ENCODE results near the gene MTR. TPM values are rescaled to one million over a fixed set of nuclear protein-coding genes. Genes with fewer than 3 reads are reported as not detected.

Gene MTR
- total RNA-seq, 1 donor from 2014 or later, result 35.7 TPM

DNA sequence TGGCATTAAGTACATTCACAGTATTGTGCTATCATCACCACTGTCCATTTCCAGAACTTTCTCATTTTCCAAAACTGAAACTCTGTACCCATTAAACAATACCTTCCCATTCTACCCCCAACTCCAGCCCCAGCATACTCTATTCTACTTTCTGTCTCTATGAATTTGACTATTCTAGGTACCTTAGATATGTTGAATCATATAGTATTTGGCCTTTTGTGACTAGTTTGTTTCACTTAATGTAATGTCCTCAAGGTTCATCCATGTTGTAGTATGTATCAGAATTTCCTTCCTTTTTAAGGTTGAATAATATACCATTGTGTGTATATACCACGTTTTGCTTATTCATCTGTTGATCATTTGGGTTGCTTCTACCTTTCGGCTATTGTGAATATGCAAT, 11.5 kb downstream of the MTR start:
- Histone ChIP-seq H3K27me3 (ENCODE audit: low read depth) (no peaks in the 10 kb centered on the region), H3K4me3 (no peak overlapping the region), H3K36me3 (peaks cover 74% of the 10 kb centered on the region), H3K9me3 (no peaks in the 10 kb centered on the region), H3K4me1 (peaks cover 17% of the 10 kb centered on the region), H3K27ac (no peak overlapping the region)
- TF ChIP-seq, protein P1, sequence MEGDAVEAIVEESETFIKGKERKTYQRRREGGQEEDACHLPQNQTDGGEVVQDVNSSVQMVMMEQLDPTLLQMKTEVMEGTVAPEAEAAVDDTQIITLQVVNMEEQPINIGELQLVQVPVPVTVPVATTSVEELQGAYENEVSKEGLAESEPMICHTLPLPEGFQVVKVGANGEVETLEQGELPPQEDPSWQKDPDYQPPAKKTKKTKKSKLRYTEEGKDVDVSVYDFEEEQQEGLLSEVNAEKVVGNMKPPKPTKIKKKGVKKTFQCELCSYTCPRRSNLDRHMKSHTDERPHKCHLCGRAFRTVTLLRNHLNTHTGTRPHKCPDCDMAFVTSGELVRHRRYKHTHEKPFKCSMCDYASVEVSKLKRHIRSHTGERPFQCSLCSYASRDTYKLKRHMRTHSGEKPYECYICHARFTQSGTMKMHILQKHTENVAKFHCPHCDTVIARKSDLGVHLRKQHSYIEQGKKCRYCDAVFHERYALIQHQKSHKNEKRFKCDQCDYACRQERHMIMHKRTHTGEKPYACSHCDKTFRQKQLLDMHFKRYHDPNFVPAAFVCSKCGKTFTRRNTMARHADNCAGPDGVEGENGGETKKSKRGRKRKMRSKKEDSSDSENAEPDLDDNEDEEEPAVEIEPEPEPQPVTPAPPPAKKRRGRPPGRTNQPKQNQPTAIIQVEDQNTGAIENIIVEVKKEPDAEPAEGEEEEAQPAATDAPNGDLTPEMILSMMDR (IDR thresholded peaks at IDR 0.05), result no peak
- ATAC-seq, result no peak
- intact Hi-C loops (cut with DNase I), result no loop called here
- DNase-seq, result no peak

DNA sequence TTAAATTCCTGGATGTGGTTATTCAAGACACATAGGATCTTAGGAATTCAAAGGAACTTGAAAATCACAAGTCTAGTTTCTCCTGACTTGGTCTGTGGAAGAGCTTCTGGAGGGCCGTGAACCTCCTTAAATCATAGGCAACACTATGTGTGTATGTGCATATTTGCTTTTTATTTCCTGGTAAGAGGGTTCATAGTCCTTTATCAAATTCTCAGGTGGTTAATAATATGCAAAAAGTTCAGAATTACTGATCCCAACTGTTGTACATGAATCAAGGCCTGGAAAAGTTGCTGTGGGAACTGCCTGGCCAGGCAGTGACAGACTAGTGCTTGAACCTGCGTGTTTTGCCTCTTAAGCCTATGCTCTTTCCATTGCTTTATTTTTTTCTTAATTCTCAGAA, 12.9 kb downstream of the MTR start:
- Histone ChIP-seq H3K36me3 (peaks cover 88% of the 10 kb centered on the region), H3K4me1 (peaks cover 17% of the 10 kb centered on the region), H3K27me3 (ENCODE audit: low read depth) (no peaks in the 10 kb centered on the region), H3K27ac (no peak overlapping the region), H3K9me3 (no peaks in the 10 kb centered on the region), H3K4me3 (no peak overlapping the region)
- intact Hi-C loops (cut with DNase I), result no loop called here
- DNase-seq (no peak), ATAC-seq (no peak)
- TF ChIP-seq, protein P1 (IDR thresholded peaks at IDR 0.05), result no peak

DNA sequence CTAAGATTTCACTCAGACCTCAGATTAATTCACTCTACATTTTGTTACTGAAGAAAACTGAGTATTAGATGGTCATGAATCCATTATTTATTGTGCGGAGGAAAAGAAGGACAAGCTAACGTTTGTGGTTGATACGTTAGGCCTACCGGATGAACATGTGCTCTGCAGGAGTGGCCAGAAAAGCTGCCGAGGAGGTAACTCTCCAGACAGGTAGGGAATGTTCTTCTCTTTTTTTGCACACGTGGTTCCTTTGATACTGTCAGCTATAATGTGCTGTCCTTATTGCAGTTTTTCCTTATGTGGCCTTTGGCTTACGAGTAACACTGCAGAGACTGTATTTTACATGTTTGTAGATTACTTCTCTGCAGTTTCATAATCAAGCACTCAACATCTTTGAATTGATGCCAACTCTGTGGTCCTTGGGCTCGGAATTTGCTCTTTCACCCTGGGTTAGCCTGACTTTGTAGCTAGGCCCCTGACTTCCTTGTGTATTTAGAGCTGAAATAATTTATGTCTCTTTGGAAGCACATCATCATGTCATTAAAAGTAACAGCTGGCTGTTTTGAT, 13.6 kb downstream of the MTR start:
- Histone ChIP-seq H3K9me3 (no peaks in the 10 kb centered on the region), H3K27me3 (ENCODE audit: low read depth) (no peaks in the 10 kb centered on the region), H3K4me3 (no peak overlapping the region), H3K4me1 (peaks cover 17% of the 10 kb centered on the region), H3K36me3 (peaks cover 92% of the 10 kb centered on the region), H3K27ac (no peak overlapping the region)
- ATAC-seq (peak; percentile 35 to 51), DNase-seq (no peak)
- intact Hi-C loops (cut with DNase I), result no loop called here
- TF ChIP-seq, protein P1 (IDR thresholded peaks at IDR 0.05), result no peak

DNA sequence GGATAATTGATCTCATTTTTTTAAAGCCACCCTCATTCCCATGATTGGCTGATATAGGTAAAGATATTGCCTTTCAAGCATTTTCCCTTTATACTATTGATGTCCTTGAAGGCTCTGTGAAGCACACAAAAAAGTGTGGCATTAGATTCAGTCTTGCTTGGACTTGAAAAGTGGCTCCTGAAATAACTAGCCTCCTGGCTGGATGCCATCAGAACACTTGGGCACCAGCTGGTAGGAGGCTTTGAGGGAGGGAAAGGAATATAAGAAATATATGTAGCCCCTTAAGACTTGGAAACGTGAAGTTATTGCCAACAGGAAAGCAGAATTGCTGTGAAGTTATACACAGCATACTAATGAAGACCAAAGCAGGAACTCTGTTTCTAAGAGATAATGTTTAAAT, 14.1 kb downstream of the MTR start:
- intact Hi-C loops (cut with DNase I), result no loop called here
- no peak overlapping the region for H3K4me3 ChIP-seq
- no peaks in the 10 kb centered on the region for H3K9me3 ChIP-seq
- H3K27ac ChIP-seq, result no peak overlapping the region
- DNase-seq (no peak), ATAC-seq (no peak)
- no peaks in the 10 kb centered on the region for H3K27me3 ChIP-seq (ENCODE audit: low read depth)
- peaks cover 92% of the 10 kb centered on the region for H3K36me3 ChIP-seq
- H3K4me1 ChIP-seq, result peaks cover 17% of the 10 kb centered on the region
- TF ChIP-seq, protein P1 (IDR thresholded peaks at IDR 0.05), result no peak

DNA sequence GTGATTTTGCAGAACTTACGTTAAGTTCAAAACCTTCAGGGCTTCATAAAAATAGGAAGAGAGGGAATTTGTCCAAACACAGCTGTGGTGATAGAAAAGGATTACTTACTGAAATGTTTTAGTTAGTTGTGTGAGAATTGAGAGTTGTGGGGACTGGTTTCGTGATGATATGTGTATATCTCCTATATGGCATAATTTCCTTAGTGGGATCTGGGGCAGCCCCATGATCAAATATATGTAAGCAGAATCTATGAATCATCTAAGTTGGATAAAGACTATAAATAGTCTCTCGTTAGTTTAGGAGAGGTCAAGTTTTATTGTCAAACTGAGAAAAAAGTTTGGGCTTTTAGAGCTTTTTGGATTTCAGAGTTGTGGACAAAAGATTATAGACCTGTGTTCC, 14.9 kb downstream of the MTR start:
- H3K27me3 ChIP-seq (ENCODE audit: low read depth), result no peaks in the 10 kb centered on the region
- H3K27ac ChIP-seq, result no peak overlapping the region
- no peaks in the 10 kb centered on the region for H3K9me3 ChIP-seq
- TF ChIP-seq, protein P1 (IDR thresholded peaks at IDR 0.05), result no peak
- intact Hi-C loops (cut with DNase I), result no loop called here
- peaks cover 93% of the 10 kb centered on the region for H3K36me3 ChIP-seq
- peaks cover 17% of the 10 kb centered on the region for H3K4me1 ChIP-seq
- DNase-seq, result no peak
- no peak for ATAC-seq
- no peak overlapping the region for H3K4me3 ChIP-seq
